ENCODE measurements around the gene CDKAL1.
"Not testable (repeated sequence)": the region's sequence is repeated elsewhere in the genome, so short reads cannot be mapped to it uniquely, and the experiment has no call there.

CDKAL1 gene

GRCh38 chr6:20534295-20535262 lies at the start of gene CDKAL1:
Gene CDKAL1 (plus strand): TSS chr6:20534457. CDS start chr6:20546351, 11,894 bp downstream.
- DNase-seq (ENCODE audit: low read depth), result peak; percentile 77

GRCh38 chr6:20486641-20487040 lies 47.6 kb upstream of the CDKAL1 start:
- DNase-seq (ENCODE audit: low read depth), result no peak

- no peak for DNase-seq (ENCODE audit: low read depth)
Observed at GRCh38 chr6:20487669-20488375, 46.4 kb upstream of the CDKAL1 start.

- DNase-seq (ENCODE audit: low read depth), result no peak
Observed at GRCh38 chr6:20490591-20490990, 43.7 kb upstream of the CDKAL1 start.

- DNase-seq (ENCODE audit: low read depth), result no peak
Observed at GRCh38 chr6:20492099-20492498, 42.2 kb upstream of the CDKAL1 start.

GRCh38 chr6:20497216-20498040 lies 36.8 kb upstream of the CDKAL1 start:
- peak; percentile 36 for DNase-seq (ENCODE audit: low read depth)

- DNase-seq (ENCODE audit: low read depth), result no peak
Observed at GRCh38 chr6:20498041-20498385, 36.2 kb upstream of the CDKAL1 start.

GRCh38 chr6:20509212-20509611 lies 25.0 kb upstream of the CDKAL1 start:
- DNase-seq (ENCODE audit: low read depth), result no peak

- DNase-seq (ENCODE audit: low read depth), result no peak
Observed at GRCh38 chr6:20511852-20512251, 22.4 kb upstream of the CDKAL1 start.

- not testable (repeated sequence) for DNase-seq (ENCODE audit: low read depth)
Observed at GRCh38 chr6:20525208-20525607, 9.0 kb upstream of the CDKAL1 start.

- DNase-seq (ENCODE audit: low read depth), result not testable (repeated sequence)
Observed at GRCh38 chr6:20529086-20529448, 5.2 kb upstream of the CDKAL1 start.

- DNase-seq (ENCODE audit: low read depth), result no peak
Observed at GRCh38 chr6:20532881-20533280, 1.4 kb upstream of the CDKAL1 start.

GRCh38 chr6:20533746-20534294 lies 437 bp upstream of the CDKAL1 start:
- no peak for DNase-seq (ENCODE audit: low read depth)

- DNase-seq (ENCODE audit: low read depth), result no peak
Observed at GRCh38 chr6:20538131-20538662, 3.9 kb downstream of the CDKAL1 start.

GRCh38 chr6:20538907-20539306 lies 4.7 kb downstream of the CDKAL1 start:
- DNase-seq (ENCODE audit: low read depth), result no peak

- no peak for DNase-seq (ENCODE audit: low read depth)
Observed at GRCh38 chr6:20539387-20539786, 5.1 kb downstream of the CDKAL1 start.

- DNase-seq (ENCODE audit: low read depth), result no peak
Observed at GRCh38 chr6:20540683-20541082, 6.4 kb downstream of the CDKAL1 start.

GRCh38 chr6:20541382-20541781 lies 7.1 kb downstream of the CDKAL1 start:
- no peak for DNase-seq (ENCODE audit: low read depth)

GRCh38 chr6:20542927-20543602 lies 8.8 kb downstream of the CDKAL1 start:
- DNase-seq (ENCODE audit: low read depth), result peak; percentile 26

- DNase-seq (ENCODE audit: low read depth), result no peak
Observed at GRCh38 chr6:20548264-20548663, 14.0 kb downstream of the CDKAL1 start.

- not testable (repeated sequence) for DNase-seq (ENCODE audit: low read depth)
Observed at GRCh38 chr6:20549398-20549797, 15.1 kb downstream of the CDKAL1 start.

Measured in HS-5 (cell line).